Upper lobe of left lung (tissue), 4 donors: Measurements from ENCODE around the gene LMCD1.

Experiments
- CTCF ChIP-seq, 6 experiments: fragments of 450-650 bp in 4 of 6; fragments of 200-600 bp in 2 of 6; sonication (generic) in 2 of 6; IDR thresholded peaks; one replicate each; pipeline ENCODE4 v1.5.1; 2016 to 2019; ENCODE audit warnings: antibody characterized with exemption in 6 of 6
- POLR2A ChIP-seq, 4 donors: fragments of 450-650 bp; IDR thresholded peaks; one replicate each; pipeline ENCODE4 v1.5.1; 2016 to 2017; ENCODE audit warnings: antibody characterized with exemption in 4 of 4, mild to moderate bottlenecking in 2 of 4

GRCh38 chr3:8509961-8510360 lies 8.3 kb downstream of the LMCD1 start:
- TF ChIP-seq CTCF (IDR thresholded peaks at IDR 0.05) (no peak), POLR2A (IDR thresholded peaks at IDR 0.05) (no peak)
